Nephron progenitor cell (in vitro differentiated cells): Measurements from ENCODE around the gene LDHAL6A.

Source experiments
- DNase-seq: peaks from one replicate; pipeline ENCODE4 v3.0.0; 2021
- H3K27ac Mint-ChIP-seq: 2 replicates; pipeline ENCODE4 v1.8.0; 2021; ENCODE audit warnings: mild to moderate bottlenecking, moderate library complexity, mixed read lengths
- H3K27me3 Mint-ChIP-seq: 2 replicates; pipeline ENCODE4 v1.8.0; 2021; ENCODE audit warnings: mild to moderate bottlenecking, low read depth, mixed read lengths; ENCODE audit not compliant: poor library complexity
- H3K36me3 Mint-ChIP-seq: 2 replicates; pipeline ENCODE4 v1.8.0; 2021; ENCODE audit warnings: low read depth, mixed read lengths
- H3K4me1 Mint-ChIP-seq: 2 replicates; pipeline ENCODE4 v1.8.0; 2021; ENCODE audit warnings: mixed read lengths
- H3K4me3 Mint-ChIP-seq: 2 replicates; pipeline ENCODE4 v1.8.0; 2021; ENCODE audit warnings: mild to moderate bottlenecking, moderate library complexity, mixed read lengths
- H3K9me3 Mint-ChIP-seq: 2 replicates; pipeline ENCODE4 v1.8.0; 2021; ENCODE audit warnings: mild to moderate bottlenecking, moderate library complexity, mixed read lengths
- CTCF ChIP-seq: fragments of 200-600 bp; sonication (generic); IDR thresholded peaks from 2 replicates; pipeline ENCODE4 v1.5.0; 2021; ENCODE audit warnings: antibody characterized with exemption

Gene LDHAL6A

GRCh38 chr11:18427240-18427639 lies 28.4 kb upstream of the LDHAL6A start:
- Mint-ChIP-seq H3K27ac (no peak overlapping the region), H3K4me1 (no peaks in the 10 kb centered on the region), H3K4me3 (no peak overlapping the region), H3K9me3 (no peaks in the 10 kb centered on the region), H3K27me3 (peaks cover 13% of the 10 kb centered on the region), H3K36me3 (no peaks in the 10 kb centered on the region)
- no peak for TF ChIP-seq CTCF
- DNase-seq, result no peak

GRCh38 chr11:18429332-18429731 lies 26.3 kb upstream of the LDHAL6A start:
- Mint-ChIP-seq H3K4me1 (no peaks in the 10 kb centered on the region), H3K36me3 (no peaks in the 10 kb centered on the region), H3K9me3 (no peaks in the 10 kb centered on the region), H3K4me3 (no peak overlapping the region), H3K27me3 (peaks cover 7% of the 10 kb centered on the region), H3K27ac (no peak overlapping the region)
- no peak for TF ChIP-seq CTCF
- no peak for DNase-seq

GRCh38 chr11:18438691-18439090 lies 17.0 kb upstream of the LDHAL6A start:
- H3K4me3 Mint-ChIP-seq, result no peak overlapping the region

GRCh38 chr11:18449251-18449650 lies 6.4 kb upstream of the LDHAL6A start:
- Mint-ChIP-seq H3K36me3 (no peaks in the 10 kb centered on the region), H3K9me3 (no peaks in the 10 kb centered on the region), H3K4me1 (no peaks in the 10 kb centered on the region), H3K27ac (no peak overlapping the region), H3K4me3 (no peak overlapping the region), H3K27me3 (peaks cover 18% of the 10 kb centered on the region)
- TF ChIP-seq CTCF, result no peak
- no peak for DNase-seq

More at GRCh38 chr11:18438691-18439090, 17.0 kb upstream of the LDHAL6A start:
- Mint-ChIP-seq H3K4me1 (no peaks in the 10 kb centered on the region), H3K27me3 (peaks cover 6% of the 10 kb centered on the region), H3K36me3 (no peaks in the 10 kb centered on the region), H3K27ac (no peak overlapping the region), H3K9me3 (peaks cover 9% of the 10 kb centered on the region)
- DNase-seq, result no peak
- TF ChIP-seq CTCF, result no peak

GRCh38 chr11:18452927-18453326 lies 2.7 kb upstream of the LDHAL6A start:
- Mint-ChIP-seq H3K36me3 (no peaks in the 10 kb centered on the region), H3K4me3 (no peak overlapping the region), H3K9me3 (no peaks in the 10 kb centered on the region), H3K27ac (no peak overlapping the region), H3K27me3 (peaks cover 29% of the 10 kb centered on the region), H3K4me1 (no peaks in the 10 kb centered on the region)
- DNase-seq, result no peak
- TF ChIP-seq CTCF, result no peak

- no peak overlapping the region for H3K4me3 Mint-ChIP-seq
- no peaks in the 10 kb centered on the region for H3K9me3 Mint-ChIP-seq
- peaks cover 28% of the 10 kb centered on the region for H3K27me3 Mint-ChIP-seq
- DNase-seq, result no peak
- H3K4me1 Mint-ChIP-seq, result no peaks in the 10 kb centered on the region
- H3K27ac Mint-ChIP-seq, result no peak overlapping the region
- no peak for TF ChIP-seq CTCF
- no peaks in the 10 kb centered on the region for H3K36me3 Mint-ChIP-seq
Observed at GRCh38 chr11:18457450-18457849, 1.8 kb downstream of the LDHAL6A start.
